Erythroblast (primary cell): ENCODE results near the gene MEGF9.

Source experiments
- GATA1 ChIP-seq: IDR thresholded peaks from 2 replicates; pipeline ENCODE4 v1.6.1; 2011; ENCODE audit warnings: low read depth, mild to moderate bottlenecking, control low read depth, low read length, moderate library complexity
- POLR2A ChIP-seq: IDR thresholded peaks from 2 replicates; pipeline ENCODE4 v1.6.1; 2011; ENCODE audit warnings: mild to moderate bottlenecking, low read length

GRCh38 chr9:120707170-120707569 is 7.1 kb downstream of the MEGF9 start:
- TF ChIP-seq POLR2A (no peak), GATA1 (no peak)
